GM12878 (cell line): Measurements from ENCODE around the gene AGXT. TPM values are rescaled to one million over a fixed set of nuclear protein-coding genes. Genes with fewer than 3 reads are reported as not detected.

Experiments used
- ATAC-seq: fragments of 200-7000 bp; cut with Tn5 transposase; 3 replicates; pipeline ENCODE4 v1.9.1; 2020; ENCODE audit warnings: mild to moderate bottlenecking, moderate library complexity
- BruUV-seq: library from RNA; stranded (reverse); fragments of 400-500 nt; replicated peaks from 2 replicates; lab custom pipeline; 2021; lab: Mats Ljungman, UMichigan
- CTCF ChIA-PET: fragments of 300-600 bp; sonication (Branson Sonifier 250); formaldehyde crosslinking; extraction: SDS; loops from one replicate; lab custom pipeline; 2021; ENCODE audit warnings: inconsistent platforms; lab: Yijun Ruan, JAX
- POLR2A ChIA-PET: fragments of 350-600 bp; formaldehyde crosslinking; extraction: SDS; loops from one replicate; lab custom pipeline; 2021; ENCODE audit warnings: inconsistent platforms; lab: Charles Lee
- RAD21 ChIA-PET: fragments of 300-600 bp; sonication (Branson Sonifier 250); formaldehyde crosslinking; loops from one replicate; lab custom pipeline; 2023; ENCODE audit warnings: antibody characterized with exemption; ENCODE audit not compliant: unreplicated experiment; lab: Charles Lee
- SMC1A ChIA-PET: fragments of 300-600 bp; sonication (Branson Sonifier 250); formaldehyde crosslinking; loops from one replicate; lab custom pipeline; 2023; ENCODE audit not compliant: unreplicated experiment, uncharacterized antibody; lab: Charles Lee
- DNase-seq: peaks from one replicate; pipeline ENCODE4 v3.0.0-alpha.2; 2011; ENCODE audit warnings: low read depth, low spot score
- FAIRE-seq: peaks from 3 replicates; lab custom pipeline; 2011; peaks lifted over from hg19 to GRCh38; lab: Jason Lieb, UNC
- H2AFZ ChIP-seq: 2 replicates; pipeline ENCODE4 v1.6.0; 2011; ENCODE audit warnings: low read depth, low read length, control low read depth; ENCODE audit not compliant: control insufficient read depth
- H3K27ac ChIP-seq: 2 replicates; pipeline ENCODE4 v1.5.1; 2011; ENCODE audit warnings: control low read depth; ENCODE audit not compliant: control insufficient read depth, insufficient read depth
- H3K27me3 ChIP-seq, 2 experiments: replicated peaks in 1 of 2; 2 replicates each; pipeline versions ENCODE4 v1.6.0 to v1.6.1; 2011; ENCODE audit warnings: low read length in 1 of 2; ENCODE audit not compliant: control insufficient read depth in 2 of 2, insufficient read depth in 2 of 2
- H3K36me3 ChIP-seq, 2 experiments: 2 replicates each; pipeline ENCODE4 v1.5.1; 2011; ENCODE audit warnings: low read length in 1 of 2; ENCODE audit not compliant: control insufficient read depth in 2 of 2, insufficient read depth in 2 of 2
- H3K4me1 ChIP-seq: 2 replicates; pipeline ENCODE4 v1.6.1; 2011; ENCODE audit warnings: mild to moderate bottlenecking, low read length, moderate library complexity, mixed read lengths; ENCODE audit not compliant: control insufficient read depth, insufficient read depth
- H3K4me2 ChIP-seq: 2 replicates; pipeline ENCODE4 v1.6.0; 2011; ENCODE audit warnings: control low read depth; ENCODE audit not compliant: control insufficient read depth, insufficient read depth
- H3K4me3 ChIP-seq: fragments of 200-600 bp; sonication (generic); 2 replicates; pipeline ENCODE4 v1.5.1; 2016
- H3K79me2 ChIP-seq: 2 replicates; pipeline ENCODE4 v1.6.0; 2011; ENCODE audit warnings: low read length; ENCODE audit not compliant: control insufficient read depth, insufficient read depth
- H3K9ac ChIP-seq: 2 replicates; pipeline ENCODE4 v1.8.0; 2011; ENCODE audit warnings: low read length, control low read depth, mixed read lengths; ENCODE audit not compliant: control insufficient read depth, insufficient read depth
- H3K9me3 ChIP-seq: replicated peaks from 3 replicates; pipeline ENCODE4 v1.5.1; 2011; ENCODE audit warnings: mild to moderate bottlenecking, low read length; ENCODE audit not compliant: control insufficient read depth, insufficient read depth
- H4K20me1 ChIP-seq: 2 replicates; pipeline ENCODE4 v1.6.0; 2011; ENCODE audit not compliant: control insufficient read depth, insufficient read depth
- ETV6 ChIP-seq, 2 experiments: fragments of 450-650 bp in 1 of 2; IDR thresholded peaks in 1 of 2; conservative IDR thresholded peaks in 1 of 2; 2 replicates each; pipeline ENCODE4 v1.6.1; 2014; ENCODE audit warnings: antibody characterized with exemption in 1 of 2, borderline replicate concordance in 1 of 2, low read depth in 1 of 2, mild to moderate bottlenecking in 1 of 2, moderate library complexity in 1 of 2
- EZH2 ChIP-seq: IDR thresholded peaks from 2 replicates; pipeline ENCODE4 v1.6.1; 2012; ENCODE audit warnings: low read depth, mild to moderate bottlenecking, control low read depth, inconsistent platforms, low read length, borderline replicate concordance; ENCODE audit not compliant: control insufficient read depth
- FOXK2 ChIP-seq: fragments of 450-650 bp; IDR thresholded peaks from 2 replicates; pipeline ENCODE4 v1.6.1; 2017; ENCODE audit warnings: mild to moderate bottlenecking, moderate library complexity
- IKZF2 ChIP-seq, 2 experiments: fragments of 450-650 bp; IDR thresholded peaks; 2 replicates each; pipeline ENCODE4 v1.6.1; 2017; ENCODE audit warnings: mild to moderate bottlenecking in 2 of 2, moderate library complexity in 2 of 2
- JUNB ChIP-seq: IDR thresholded peaks from 2 replicates; pipeline ENCODE4 v1.6.1; 2016; ENCODE audit warnings: antibody characterized with exemption, mild to moderate bottlenecking
- MTA3 ChIP-seq: IDR thresholded peaks from 2 replicates; pipeline ENCODE4 v1.6.1; 2012; ENCODE audit warnings: low read length, inconsistent platforms, borderline replicate concordance
- ZNF217 ChIP-seq: fragments of 450-650 bp; IDR thresholded peaks from 2 replicates; pipeline ENCODE4 v1.6.1; 2017; ENCODE audit warnings: antibody characterized with exemption, mild to moderate bottlenecking
- WGBS: methylation state at CpG from one replicate; pipeline ENCODE4 v1.1.6; 2016; ENCODE audit warnings: low lambda C conversion rate; ENCODE audit not compliant: insufficient replicate concordance, insufficient coverage; ENCODE audit errors: missing lambda C conversion rate; 5-methylcytosine and 5-hydroxymethylcytosine counted together
- in situ Hi-C: fragments of 300-500 bp; cut with MboI; formaldehyde crosslinking; loops from 9 replicates; pipeline ENCODE4 v1.14.3; 2018; ENCODE audit warnings: mixed read lengths
- intact Hi-C: fragments of 100-400 bp; cut with micrococcal nuclease; formaldehyde crosslinking; loops from one replicate; pipeline ENCODE4 v1.14.2; 2022; ENCODE audit not compliant: unreplicated experiment
- polyA plus RNA-seq, 11 experiments: library from polyadenylated mRNA; depleted of rRNA in 4 of 11; unstranded in 6 of 11; stranded (reverse) in 5 of 11; fragments of >200 nt; fragmentation: Nextera tagmentation in 4 of 11; fragmentation: Illumina TruSeq in 1 of 11; extraction: Ambion mirVana in 4 of 11; extraction: Trizol in 1 of 11; gene quantifications; 1 replicate in 1 of 11; 2 replicates in 10 of 11; pipeline versions ENCODE4 v1.2.1 to v1.2.3, GENCODE V29; 2011 to 2016; ENCODE audit warnings: inconsistent platforms in 2 of 11, missing spikeins in 2 of 11, low read depth in 1 of 11
- total RNA-seq, 4 experiments: library from RNA; depleted of rRNA in 3 of 4; stranded (reverse); fragments of >200 nt in 3 of 4; fragmentation: Illumina TruSeq in 1 of 4; extraction: Trizol in 1 of 4; gene quantifications; 2 replicates each; pipeline versions ENCODE4 v1.2.1 to v1.2.3, GENCODE V29; 2013 to 2021
- TF ChIP-seq, protein P1 (sequence below): fragments of 450-650 bp; IDR thresholded peaks from 2 replicates; pipeline ENCODE4 v1.6.1; 2017; ENCODE audit warnings: antibody characterized with exemption, mild to moderate bottlenecking, moderate library complexity
- TF ChIP-seq, protein P2 (sequence below): fragments of 450-650 bp; IDR thresholded peaks from 2 replicates; pipeline ENCODE4 v1.6.1; 2018; ENCODE audit warnings: mild to moderate bottlenecking, low read depth, moderate library complexity; ENCODE audit not compliant: partially characterized antibody
- TF ChIP-seq, protein P3 (sequence below): fragments of 450-650 bp; IDR thresholded peaks from 2 replicates; pipeline ENCODE4 v1.6.1; 2014; ENCODE audit warnings: mild to moderate bottlenecking
- TF ChIP-seq, protein P4 (sequence below): fragments of 450-650 bp; IDR thresholded peaks from 2 replicates; pipeline ENCODE4 v1.6.1; 2017; ENCODE audit warnings: mild to moderate bottlenecking, moderate library complexity

The AGXT gene
- total and polyA plus RNA-seq, 10 of the 15 experiments (the other 5 are each of a cell fraction or from before 2014, with no cell fraction given), result 0.18 TPM; not detected in 9

DNA sequence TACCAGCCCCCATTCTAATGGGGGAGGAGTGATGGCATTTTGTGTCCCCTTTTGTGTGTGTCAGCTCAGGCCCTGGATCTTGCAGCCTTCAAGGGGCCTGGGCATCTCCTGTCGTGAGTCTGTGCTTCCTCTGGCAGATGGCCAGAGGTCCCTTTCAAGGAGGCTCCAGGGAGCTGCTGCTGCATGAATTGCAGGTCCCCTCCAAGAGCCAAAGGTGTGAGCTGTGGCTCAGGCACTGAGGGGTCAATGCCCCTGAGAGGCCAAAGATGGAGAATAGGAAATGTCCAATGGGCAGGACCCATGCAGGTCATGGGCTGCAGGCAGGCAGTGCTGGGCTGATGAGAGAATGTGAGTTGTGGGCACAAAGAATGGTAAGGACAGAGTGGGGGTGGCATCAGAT lies 16.9 kb downstream of the AGXT start (continued):
- TF ChIP-seq, protein P1, sequence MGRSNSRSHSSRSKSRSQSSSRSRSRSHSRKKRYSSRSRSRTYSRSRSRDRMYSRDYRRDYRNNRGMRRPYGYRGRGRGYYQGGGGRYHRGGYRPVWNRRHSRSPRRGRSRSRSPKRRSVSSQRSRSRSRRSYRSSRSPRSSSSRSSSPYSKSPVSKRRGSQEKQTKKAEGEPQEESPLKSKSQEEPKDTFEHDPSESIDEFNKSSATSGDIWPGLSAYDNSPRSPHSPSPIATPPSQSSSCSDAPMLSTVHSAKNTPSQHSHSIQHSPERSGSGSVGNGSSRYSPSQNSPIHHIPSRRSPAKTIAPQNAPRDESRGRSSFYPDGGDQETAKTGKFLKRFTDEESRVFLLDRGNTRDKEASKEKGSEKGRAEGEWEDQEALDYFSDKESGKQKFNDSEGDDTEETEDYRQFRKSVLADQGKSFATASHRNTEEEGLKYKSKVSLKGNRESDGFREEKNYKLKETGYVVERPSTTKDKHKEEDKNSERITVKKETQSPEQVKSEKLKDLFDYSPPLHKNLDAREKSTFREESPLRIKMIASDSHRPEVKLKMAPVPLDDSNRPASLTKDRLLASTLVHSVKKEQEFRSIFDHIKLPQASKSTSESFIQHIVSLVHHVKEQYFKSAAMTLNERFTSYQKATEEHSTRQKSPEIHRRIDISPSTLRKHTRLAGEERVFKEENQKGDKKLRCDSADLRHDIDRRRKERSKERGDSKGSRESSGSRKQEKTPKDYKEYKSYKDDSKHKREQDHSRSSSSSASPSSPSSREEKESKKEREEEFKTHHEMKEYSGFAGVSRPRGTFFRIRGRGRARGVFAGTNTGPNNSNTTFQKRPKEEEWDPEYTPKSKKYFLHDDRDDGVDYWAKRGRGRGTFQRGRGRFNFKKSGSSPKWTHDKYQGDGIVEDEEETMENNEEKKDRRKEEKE, result no peak
- TF ChIP-seq MTA3, result no peak
- no peak for TF ChIP-seq ZNF217
- no peak for TF ChIP-seq JUNB
- no peak for TF ChIP-seq ETV6 (conservative IDR thresholded peaks at IDR 0.05 in 1 of 2, IDR thresholded peaks at IDR 0.05 in 1 of 2; ENCODE audit: borderline replicate concordance in 1 of 2, low read depth in 1 of 2)

DNA sequence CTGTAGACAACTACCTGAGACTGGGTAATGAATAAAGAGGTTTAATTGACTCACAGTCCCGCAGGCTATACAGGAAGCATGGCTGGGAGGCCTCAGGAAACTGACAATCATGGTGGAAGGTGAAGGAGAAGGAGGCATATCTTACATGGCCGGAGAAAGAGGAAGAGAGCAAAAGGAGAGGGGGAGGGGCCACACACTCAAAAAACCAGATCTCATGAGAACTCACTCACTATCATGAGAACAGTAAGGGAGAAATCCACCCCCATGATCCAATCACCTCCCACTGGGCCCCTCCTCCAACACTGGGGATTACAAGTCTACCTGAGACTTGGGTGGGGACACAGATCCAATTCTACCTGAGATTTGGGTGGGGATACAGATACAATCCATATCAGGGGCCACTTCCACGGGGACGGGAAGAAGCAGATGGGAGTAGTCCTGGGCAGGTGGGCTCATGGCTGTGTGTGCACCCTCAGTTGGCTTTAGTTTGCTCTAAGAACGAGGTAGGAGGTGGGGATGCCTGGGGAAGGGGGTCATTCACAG lies 17.5 kb downstream of the AGXT start:
- CTCF ChIA-PET, result no interaction called here
- POLR2A ChIA-PET, result no interaction called here
- Histone ChIP-seq H3K27me3 (no peaks in the 10 kb centered on the region; a peak in 1 of 4 replicates), H3K4me2 (no peak overlapping the region), H3K4me3 (no peak overlapping the region), H3K9ac (no peak overlapping the region), H2AFZ (no peak overlapping the region), H4K20me1 (no peaks in the 10 kb centered on the region), H3K36me3 (no peaks in the 10 kb centered on the region), H3K4me1 (no peaks in the 10 kb centered on the region), H3K79me2 (no peaks in the 10 kb centered on the region), H3K9me3 (no peaks in the 10 kb centered on the region), H3K27ac (no peak overlapping the region)
- WGBS, result 25% methylated on average over 5 of the region's 5 CpGs
- RAD21 ChIA-PET, result no interaction called here
- DNase-seq, result no peak
- no peak for FAIRE-seq
- intact Hi-C loops, result no loop called here
- no TSS peak for BruUV-seq
- in situ Hi-C loops, result no loop called here
- ATAC-seq, result no peak
- SMC1A ChIA-PET, result no interaction called here
- TF ChIP-seq IKZF2 (IDR thresholded peaks at IDR 0.05) (no peak), FOXK2 (no peak), MTA3 (no peak), EZH2 (no peak)
- TF ChIP-seq, protein P2, sequence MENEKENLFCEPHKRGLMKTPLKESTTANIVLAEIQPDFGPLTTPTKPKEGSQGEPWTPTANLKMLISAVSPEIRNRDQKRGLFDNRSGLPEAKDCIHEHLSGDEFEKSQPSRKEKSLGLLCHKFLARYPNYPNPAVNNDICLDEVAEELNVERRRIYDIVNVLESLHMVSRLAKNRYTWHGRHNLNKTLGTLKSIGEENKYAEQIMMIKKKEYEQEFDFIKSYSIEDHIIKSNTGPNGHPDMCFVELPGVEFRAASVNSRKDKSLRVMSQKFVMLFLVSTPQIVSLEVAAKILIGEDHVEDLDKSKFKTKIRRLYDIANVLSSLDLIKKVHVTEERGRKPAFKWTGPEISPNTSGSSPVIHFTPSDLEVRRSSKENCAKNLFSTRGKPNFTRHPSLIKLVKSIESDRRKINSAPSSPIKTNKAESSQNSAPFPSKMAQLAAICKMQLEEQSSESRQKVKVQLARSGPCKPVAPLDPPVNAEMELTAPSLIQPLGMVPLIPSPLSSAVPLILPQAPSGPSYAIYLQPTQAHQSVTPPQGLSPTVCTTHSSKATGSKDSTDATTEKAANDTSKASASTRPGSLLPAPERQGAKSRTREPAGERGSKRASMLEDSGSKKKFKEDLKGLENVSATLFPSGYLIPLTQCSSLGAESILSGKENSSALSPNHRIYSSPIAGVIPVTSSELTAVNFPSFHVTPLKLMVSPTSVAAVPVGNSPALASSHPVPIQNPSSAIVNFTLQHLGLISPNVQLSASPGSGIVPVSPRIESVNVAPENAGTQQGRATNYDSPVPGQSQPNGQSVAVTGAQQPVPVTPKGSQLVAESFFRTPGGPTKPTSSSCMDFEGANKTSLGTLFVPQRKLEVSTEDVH, result no peak
- TF ChIP-seq, protein P3, sequence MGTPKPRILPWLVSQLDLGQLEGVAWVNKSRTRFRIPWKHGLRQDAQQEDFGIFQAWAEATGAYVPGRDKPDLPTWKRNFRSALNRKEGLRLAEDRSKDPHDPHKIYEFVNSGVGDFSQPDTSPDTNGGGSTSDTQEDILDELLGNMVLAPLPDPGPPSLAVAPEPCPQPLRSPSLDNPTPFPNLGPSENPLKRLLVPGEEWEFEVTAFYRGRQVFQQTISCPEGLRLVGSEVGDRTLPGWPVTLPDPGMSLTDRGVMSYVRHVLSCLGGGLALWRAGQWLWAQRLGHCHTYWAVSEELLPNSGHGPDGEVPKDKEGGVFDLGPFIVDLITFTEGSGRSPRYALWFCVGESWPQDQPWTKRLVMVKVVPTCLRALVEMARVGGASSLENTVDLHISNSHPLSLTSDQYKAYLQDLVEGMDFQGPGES, result no peak
- TF ChIP-seq, protein P4, sequence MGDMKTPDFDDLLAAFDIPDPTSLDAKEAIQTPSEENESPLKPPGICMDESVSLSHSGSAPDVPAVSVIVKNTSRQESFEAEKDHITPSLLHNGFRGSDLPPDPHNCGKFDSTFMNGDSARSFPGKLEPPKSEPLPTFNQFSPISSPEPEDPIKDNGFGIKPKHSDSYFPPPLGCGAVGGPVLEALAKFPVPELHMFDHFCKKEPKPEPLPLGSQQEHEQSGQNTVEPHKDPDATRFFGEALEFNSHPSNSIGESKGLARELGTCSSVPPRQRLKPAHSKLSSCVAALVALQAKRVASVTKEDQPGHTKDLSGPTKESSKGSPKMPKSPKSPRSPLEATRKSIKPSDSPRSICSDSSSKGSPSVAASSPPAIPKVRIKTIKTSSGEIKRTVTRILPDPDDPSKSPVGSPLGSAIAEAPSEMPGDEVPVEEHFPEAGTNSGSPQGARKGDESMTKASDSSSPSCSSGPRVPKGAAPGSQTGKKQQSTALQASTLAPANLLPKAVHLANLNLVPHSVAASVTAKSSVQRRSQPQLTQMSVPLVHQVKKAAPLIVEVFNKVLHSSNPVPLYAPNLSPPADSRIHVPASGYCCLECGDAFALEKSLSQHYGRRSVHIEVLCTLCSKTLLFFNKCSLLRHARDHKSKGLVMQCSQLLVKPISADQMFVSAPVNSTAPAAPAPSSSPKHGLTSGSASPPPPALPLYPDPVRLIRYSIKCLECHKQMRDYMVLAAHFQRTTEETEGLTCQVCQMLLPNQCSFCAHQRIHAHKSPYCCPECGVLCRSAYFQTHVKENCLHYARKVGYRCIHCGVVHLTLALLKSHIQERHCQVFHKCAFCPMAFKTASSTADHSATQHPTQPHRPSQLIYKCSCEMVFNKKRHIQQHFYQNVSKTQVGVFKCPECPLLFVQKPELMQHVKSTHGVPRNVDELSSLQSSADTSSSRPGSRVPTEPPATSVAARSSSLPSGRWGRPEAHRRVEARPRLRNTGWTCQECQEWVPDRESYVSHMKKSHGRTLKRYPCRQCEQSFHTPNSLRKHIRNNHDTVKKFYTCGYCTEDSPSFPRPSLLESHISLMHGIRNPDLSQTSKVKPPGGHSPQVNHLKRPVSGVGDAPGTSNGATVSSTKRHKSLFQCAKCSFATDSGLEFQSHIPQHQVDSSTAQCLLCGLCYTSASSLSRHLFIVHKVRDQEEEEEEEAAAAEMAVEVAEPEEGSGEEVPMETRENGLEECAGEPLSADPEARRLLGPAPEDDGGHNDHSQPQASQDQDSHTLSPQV, result no peak
